K562 (cell line): ENCODE data around the gene PRUNE1. TPM values are rescaled to one million over a fixed set of nuclear protein-coding genes. Genes with fewer than 3 reads are reported as not detected.

ENCODE experiments used
- ARID2 ChIP-seq: fragments of 450-650 bp; IDR thresholded peaks from 2 replicates; pipeline ENCODE4 v1.6.1; 2017; ENCODE audit warnings: antibody characterized with exemption, mild to moderate bottlenecking
- ATF7 ChIP-seq: fragments of 450-650 bp; IDR thresholded peaks from 2 replicates; pipeline ENCODE4 v1.7.1; 2014; ENCODE audit warnings: mild to moderate bottlenecking, moderate library complexity
- CBFA2T2 ChIP-seq: fragments of 450-650 bp; conservative IDR thresholded peaks from 2 replicates; pipeline ENCODE4 v1.6.1; 2017; ENCODE audit warnings: mild to moderate bottlenecking
- CREM ChIP-seq: IDR thresholded peaks from 2 replicates; pipeline ENCODE4 v1.6.1; 2014; ENCODE audit warnings: antibody characterized with exemption, low read depth
- ERF ChIP-seq: fragments of 450-650 bp; formaldehyde crosslinking; IDR thresholded peaks from 2 replicates; pipeline ENCODE4 v1.4.0; 2020; ENCODE audit warnings: mild to moderate bottlenecking, mixed read lengths
- FIP1L1 ChIP-seq: fragments of 200-400 bp; formaldehyde crosslinking; IDR thresholded peaks from 2 replicates; pipeline ENCODE4 v1.6.1; 2018; ENCODE audit warnings: mild to moderate bottlenecking, low read depth, low read length; ENCODE audit not compliant: poor library complexity, severe bottlenecking
- FOXJ2 ChIP-seq: fragments of 200-800 bp; sonication (Bioruptor generic); IDR thresholded peaks from 2 replicates; pipeline ENCODE4 v1.6.1; 2016; ENCODE audit warnings: missing genetic modification characterization, missing compliant biosample characterization
- JUN ChIP-seq, 2 experiments: sonication (generic) in 1 of 2; formaldehyde crosslinking in 1 of 2; IDR thresholded peaks; 2 replicates each; pipeline versions ENCODE4 v1.6.1 to v1.8.0; 2012 to 2022; ENCODE audit warnings: borderline replicate concordance in 2 of 2, mild to moderate bottlenecking in 2 of 2, improper control_type of control experiment in 1 of 2, low read depth in 1 of 2, low read length in 1 of 2, missing genetic modification reagents in 1 of 2
- JUND ChIP-seq, 2 experiments: IDR thresholded peaks; 2 replicates in 1 of 2; 3 replicates in 1 of 2; pipeline ENCODE4 v1.6.1; 2011; ENCODE audit warnings: borderline replicate concordance in 2 of 2, low read depth in 2 of 2, low read length in 2 of 2, improper control_type of control experiment in 1 of 2, missing biosample characterization in 1 of 2, missing genetic modification characterization in 1 of 2, missing genetic modification reagents in 1 of 2
- LARP7 ChIP-seq: fragments of 450-650 bp; IDR thresholded peaks from 2 replicates; pipeline ENCODE4 v1.6.1; 2016
- MAFK ChIP-seq: IDR thresholded peaks from 2 replicates; pipeline ENCODE4 v1.6.1; 2011; ENCODE audit warnings: low read length, improper control_type of control experiment
- NR3C1 ChIP-seq: sonication (generic); formaldehyde crosslinking; IDR thresholded peaks from 2 replicates; pipeline ENCODE4 v1.8.1; 2022; ENCODE audit warnings: missing genetic modification reagents
- POLR3A ChIP-seq: IDR thresholded peaks from 2 replicates; pipeline ENCODE4 v1.6.1; 2011; ENCODE audit warnings: borderline replicate concordance, mild to moderate bottlenecking, moderate library complexity; ENCODE audit not compliant: insufficient read length, insufficient read depth; ENCODE audit errors: extremely low read depth
- RBFOX2 ChIP-seq: fragments of 200-400 bp; formaldehyde crosslinking; IDR thresholded peaks from 2 replicates; pipeline ENCODE4 v1.6.1; 2017; ENCODE audit warnings: low read depth, mild to moderate bottlenecking, low read length, moderate library complexity
- UBTF ChIP-seq, 2 experiments: IDR thresholded peaks; 2 replicates each; pipeline ENCODE4 v1.6.1; 2012; ENCODE audit warnings: improper control_type of control experiment in 2 of 2, low read depth in 2 of 2, low read length in 2 of 2, borderline replicate concordance in 1 of 2
- ZBTB1 ChIP-seq: sonication (generic); formaldehyde crosslinking; IDR thresholded peaks from 2 replicates; pipeline ENCODE4 v1.8.1; 2023; ENCODE audit warnings: missing genetic modification reagents, low read depth, mild to moderate bottlenecking, borderline replicate concordance
- ZBTB2 ChIP-seq: fragments of 450-650 bp; IDR thresholded peaks from 2 replicates; pipeline ENCODE4 v1.6.1; 2016; ENCODE audit warnings: antibody characterized with exemption
- ZC3H4 ChIP-seq: sonication (generic); formaldehyde crosslinking; IDR thresholded peaks from 2 replicates; pipeline ENCODE4 v1.9.0; 2021; ENCODE audit warnings: missing genetic modification reagents, borderline replicate concordance
- ZNF24 ChIP-seq: fragments of 450-650 bp; IDR thresholded peaks from 2 replicates; pipeline ENCODE4 v1.6.1; 2016
- polyA plus RNA-seq, 8 experiments: library from polyadenylated mRNA; depleted of rRNA in 4 of 8; stranded (reverse) in 5 of 8; unstranded in 3 of 8; fragments of >200 nt; fragmentation: Nextera tagmentation in 2 of 8; fragmentation: Illumina TruSeq in 1 of 8; extraction: Ambion mirVana in 2 of 8; extraction: Trizol in 1 of 8; gene quantifications; 2 replicates each; pipeline versions ENCODE4 v1.2.1 to v1.2.3, GENCODE V29; 2011 to 2014; ENCODE audit warnings: inconsistent platforms in 1 of 8, missing spikeins in 1 of 8
- total RNA-seq, 7 experiments: library from RNA; depleted of rRNA in 6 of 7; stranded (reverse); fragments of >200 nt in 6 of 7; fragmentation: Illumina TruSeq in 2 of 7; extraction: Trizol in 2 of 7; gene quantifications; 2 replicates each; pipeline versions ENCODE4 v1.2.1 to v1.2.3, GENCODE V29; 2011 to 2021; ENCODE audit warnings: low replicate concordance in 1 of 7
- TF ChIP-seq, protein P1 (sequence below), 2 experiments: fragments of 450-650 bp in 1 of 2; sonication (generic) in 1 of 2; formaldehyde crosslinking in 1 of 2; IDR thresholded peaks in 1 of 2; conservative IDR thresholded peaks in 1 of 2; 2 replicates each; pipeline versions ENCODE4 v1.6.1 to v1.8.1; 2016 to 2023; ENCODE audit warnings: mild to moderate bottlenecking in 2 of 2, moderate library complexity in 2 of 2, inconsistent platforms in 1 of 2, missing genetic modification reagents in 1 of 2
- TF ChIP-seq, protein P2 (sequence below): fragments of 250-450 bp; sonication (Bioruptor Pico); IDR thresholded peaks from 2 replicates; pipeline ENCODE4 v1.9.0; 2021; ENCODE audit warnings: mild to moderate bottlenecking

Gene PRUNE1
- total and polyA plus RNA-seq, 9 of the 15 experiments (the other 6 are each of a cell fraction or from before 2014, with no cell fraction given), result 16.7 to 48.3 (median 26.2) TPM

GRCh38 chr1:150976879-150977694 lies 31.2 kb upstream of the PRUNE1 start (continued):
- TF ChIP-seq ARID2, result no peak
- peak; percentile 83 to 90; a peak in 3 of 4 replicates for TF ChIP-seq UBTF (IDR thresholded peaks at IDR 0.05; ENCODE audit: borderline replicate concordance in 1 of 2, low read depth in 2 of 2, low read length in 2 of 2)
- peak; percentile 64 for TF ChIP-seq RBFOX2
- TF ChIP-seq JUN (IDR thresholded peaks at IDR 0.05; ENCODE audit: borderline replicate concordance, low read depth, low read length), result peak; percentile 76; the same call in 1 of the 2 replicates
- TF ChIP-seq JUN (CRISPR knock-in tag; IDR thresholded peaks at IDR 0.05; ENCODE audit: borderline replicate concordance), result no peak
- TF ChIP-seq LARP7, result no peak
- peak; percentile 30; the same call in 1 of the 2 replicates for TF ChIP-seq ERF (CRISPR knock-in tag)
- TF ChIP-seq, protein P1, sequence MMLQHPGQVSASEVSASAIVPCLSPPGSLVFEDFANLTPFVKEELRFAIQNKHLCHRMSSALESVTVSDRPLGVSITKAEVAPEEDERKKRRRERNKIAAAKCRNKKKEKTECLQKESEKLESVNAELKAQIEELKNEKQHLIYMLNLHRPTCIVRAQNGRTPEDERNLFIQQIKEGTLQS (IDR thresholded peaks at IDR 0.05), result peak; percentile 80
- TF ChIP-seq, protein P1 (CRISPR knock-in tag; conservative IDR thresholded peaks at IDR 0.05), result no peak; the same call in 1 of the 2 replicates
- TF ChIP-seq ZBTB1 (CRISPR knock-in tag), result 0 out of 2 replicates have a peak, but pooled peaks have one; percentile 59
- peak; percentile 26; the same call in 1 of the 2 replicates for TF ChIP-seq MAFK
- TF ChIP-seq JUND (IDR thresholded peaks at IDR 0.05; ENCODE audit: borderline replicate concordance, low read depth, low read length), result peak; percentile 77
- TF ChIP-seq JUND (tag; IDR thresholded peaks at IDR 0.05; ENCODE audit: borderline replicate concordance, low read depth, low read length), result peak; percentile 83; the same call in 2 of the 3 replicates
- no peak for TF ChIP-seq POLR3A
- peak; percentile 69; the same call in 1 of the 2 replicates for TF ChIP-seq ZBTB2
- TF ChIP-seq CREM, result peak; percentile 72
- TF ChIP-seq ZC3H4, result no peak
- no peak for TF ChIP-seq FIP1L1
- no peak for TF ChIP-seq NR3C1 (CRISPR knock-in tag)
- TF ChIP-seq FOXJ2 (tag), result peak; percentile 40; the same call in 1 of the 2 replicates
- TF ChIP-seq ZNF24, result no peak
- peak; percentile 89 for TF ChIP-seq CBFA2T2
- TF ChIP-seq, protein P2, sequence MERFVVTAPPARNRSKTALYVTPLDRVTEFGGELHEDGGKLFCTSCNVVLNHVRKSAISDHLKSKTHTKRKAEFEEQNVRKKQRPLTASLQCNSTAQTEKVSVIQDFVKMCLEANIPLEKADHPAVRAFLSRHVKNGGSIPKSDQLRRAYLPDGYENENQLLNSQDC (CRISPR knock-in tag), result peak; percentile 57; the same call in 1 of the 2 replicates
- peak; percentile 36; the same call in 1 of the 2 replicates for TF ChIP-seq ATF7
